IPS DF 6.9 (cell line): ENCODE data around the gene RTL1.

ENCODE experiments used
- DNase-seq: peaks from one replicate; pipeline ENCODE4 v3.0.0-alpha.2; 2013; ENCODE audit warnings: low read depth, low spot score
- H3K27ac ChIP-seq: one replicate; pipeline ENCODE4 v1.5.1; 2013; ENCODE audit warnings: low read length, control low read depth
- H3K27me3 ChIP-seq: 2 replicates; pipeline ENCODE4 v1.6.1; 2013; ENCODE audit warnings: mild to moderate bottlenecking, low read length; ENCODE audit not compliant: control insufficient read depth, insufficient read depth
- H3K36me3 ChIP-seq: 2 replicates; pipeline ENCODE4 v1.6.1; 2013; ENCODE audit warnings: low read length; ENCODE audit not compliant: control insufficient read depth, insufficient read depth
- H3K4me1 ChIP-seq: 2 replicates; pipeline ENCODE4 v1.6.1; 2013; ENCODE audit warnings: low read length; ENCODE audit not compliant: control insufficient read depth, insufficient read depth
- H3K4me3 ChIP-seq: 2 replicates; pipeline ENCODE4 v1.5.1; 2013; ENCODE audit warnings: mild to moderate bottlenecking, low read length
- H3K9me3 ChIP-seq: 2 replicates; pipeline ENCODE4 v1.6.1; 2013; ENCODE audit warnings: low read length, inconsistent platforms; ENCODE audit not compliant: control insufficient read depth, insufficient read depth
- WGBS: extraction: QIAGEN DNeasy Blood & Tissue Kit; methylation state at CpG from one replicate; pipeline ENCODE4 v1.1.7; 2013; ENCODE audit warnings: mixed read lengths, missing lambda C conversion rate; ENCODE audit not compliant: insufficient read length, insufficient coverage; 5-methylcytosine and 5-hydroxymethylcytosine counted together

RTL1 gene

GRCh38 chr14:100898935-100899883 is 4.3 kb downstream of the RTL1 start:
- no peak overlapping the region for H3K4me3 ChIP-seq
- H3K4me1 ChIP-seq = peaks cover 4% of the 10 kb centered on the region
- H3K36me3 ChIP-seq = no peaks in the 10 kb centered on the region
- no peaks in the 10 kb centered on the region for H3K9me3 ChIP-seq
- WGBS = no CpG with 5 or more reads among the region's 21 CpGs
- no peak overlapping the region for H3K27ac ChIP-seq
- peaks cover 2% of the 10 kb centered on the region; the same call in 1 of the 2 replicates for H3K27me3 ChIP-seq
- DNase-seq = no peak

GRCh38 chr14:100898465-100898864 is 5.1 kb downstream of the RTL1 start:
- Histone ChIP-seq H3K4me1 (peaks cover 4% of the 10 kb centered on the region), H3K36me3 (no peaks in the 10 kb centered on the region), H3K27ac (no peak overlapping the region), H3K27me3 (no peaks in the 10 kb centered on the region; the same call in 1 of the 2 replicates), H3K9me3 (no peaks in the 10 kb centered on the region), H3K4me3 (no peak overlapping the region)
- DNase-seq = no peak
- no CpG with 5 or more reads among the region's 11 CpGs for WGBS

- H3K27ac ChIP-seq = no peak overlapping the region
- peaks cover 4% of the 10 kb centered on the region; the same call in 1 of the 2 replicates for H3K4me1 ChIP-seq
- no peaks in the 10 kb centered on the region; the same call in 1 of the 2 replicates for H3K27me3 ChIP-seq
- no peak overlapping the region for H3K4me3 ChIP-seq
- H3K9me3 ChIP-seq = no peaks in the 10 kb centered on the region
- WGBS = no CpG with 5 or more reads among the region's 22 CpGs
- no peak for DNase-seq
- H3K36me3 ChIP-seq = no peaks in the 10 kb centered on the region
Measured at GRCh38 chr14:100896369-100897060, 7.0 kb downstream of the RTL1 start.

- Histone ChIP-seq H3K4me3 (no peak overlapping the region), H3K27me3 (no peaks in the 10 kb centered on the region; the same call in 1 of the 2 replicates), H3K4me1 (peaks cover 4% of the 10 kb centered on the region; the same call in 1 of the 2 replicates), H3K27ac (no peak overlapping the region), H3K36me3 (no peaks in the 10 kb centered on the region), H3K9me3 (no peaks in the 10 kb centered on the region)
- no peak for DNase-seq
- WGBS = no CpG with 5 or more reads among the region's 6 CpGs
Measured at GRCh38 chr14:100895411-100895810, 8.1 kb downstream of the RTL1 start.

- no peak for DNase-seq
- Histone ChIP-seq H3K27me3 (no peaks in the 10 kb centered on the region), H3K36me3 (no peaks in the 10 kb centered on the region), H3K4me1 (peaks cover under 1% of the 10 kb centered on the region; the same call in 1 of the 2 replicates), H3K9me3 (no peaks in the 10 kb centered on the region), H3K27ac (no peak overlapping the region), H3K4me3 (no peak overlapping the region)
- no CpG with 5 or more reads among the region's 6 CpGs for WGBS
Measured at GRCh38 chr14:100894416-100894815, 9.1 kb downstream of the RTL1 start.

GRCh38 chr14:100893760-100894159 is 9.8 kb downstream of the RTL1 start:
- Histone ChIP-seq H3K36me3 (no peaks in the 10 kb centered on the region), H3K27me3 (no peaks in the 10 kb centered on the region), H3K4me3 (no peak overlapping the region), H3K9me3 (no peaks in the 10 kb centered on the region), H3K4me1 (no peaks in the 10 kb centered on the region), H3K27ac (no peak overlapping the region)
- no CpG with 5 or more reads among the region's 11 CpGs for WGBS
- no peak for DNase-seq

- WGBS = no CpG with 5 or more reads among the region's 8 CpGs
- Histone ChIP-seq H3K27ac (no peak overlapping the region), H3K9me3 (no peaks in the 10 kb centered on the region), H3K36me3 (no peaks in the 10 kb centered on the region), H3K4me3 (no peak overlapping the region), H3K27me3 (no peaks in the 10 kb centered on the region), H3K4me1 (no peaks in the 10 kb centered on the region)
- DNase-seq = no peak
Measured at GRCh38 chr14:100893228-100893601, 10.3 kb downstream of the RTL1 start.

GRCh38 chr14:100892496-100893227 is 10.9 kb downstream of the RTL1 start:
- Histone ChIP-seq H3K36me3 (no peaks in the 10 kb centered on the region), H3K27ac (no peak overlapping the region), H3K9me3 (no peaks in the 10 kb centered on the region), H3K27me3 (no peaks in the 10 kb centered on the region), H3K4me3 (no peak overlapping the region), H3K4me1 (no peaks in the 10 kb centered on the region)
- DNase-seq = no peak
- WGBS = no CpG with 5 or more reads among the region's 17 CpGs

GRCh38 chr14:100891501-100892445 is 11.7 kb downstream of the RTL1 start:
- no peak overlapping the region for H3K4me3 ChIP-seq
- H3K4me1 ChIP-seq = no peaks in the 10 kb centered on the region
- no CpG with 5 or more reads among the region's 13 CpGs for WGBS
- H3K27me3 ChIP-seq = no peaks in the 10 kb centered on the region
- no peak overlapping the region for H3K27ac ChIP-seq
- no peaks in the 10 kb centered on the region for H3K36me3 ChIP-seq
- no peaks in the 10 kb centered on the region for H3K9me3 ChIP-seq
- no peak for DNase-seq
